Hepatocyte (in vitro differentiated cells): ENCODE results near the gene PGBD2. TPM values are rescaled to one million over a fixed set of nuclear protein-coding genes. Genes with fewer than 3 reads are reported as not detected.

Experiments
- DNase-seq: peaks from one replicate; pipeline ENCODE4 v3.0.0-alpha.2; 2016; ENCODE audit warnings: low spot score
- H2AFZ ChIP-seq: fragments of 200-600 bp; sonication (generic); 2 replicates; pipeline ENCODE4 v1.6.0; 2016; ENCODE audit warnings: antibody characterized with exemption, mild to moderate bottlenecking
- H3K27ac ChIP-seq: fragments of 200-600 bp; sonication (generic); 2 replicates; pipeline ENCODE4 v1.5.1; 2016; ENCODE audit warnings: mild to moderate bottlenecking
- H3K27me3 ChIP-seq: fragments of 200-600 bp; sonication (generic); 2 replicates; pipeline ENCODE4 v1.6.1; 2016
- H3K36me3 ChIP-seq: fragments of 200-600 bp; sonication (generic); replicated peaks from 2 replicates; pipeline ENCODE4 v1.5.1; 2016; ENCODE audit warnings: low read depth; ENCODE audit not compliant: insufficient read depth
- H3K4me1 ChIP-seq: fragments of 200-600 bp; sonication (generic); 2 replicates; pipeline ENCODE4 v1.5.1; 2016; ENCODE audit warnings: mild to moderate bottlenecking, moderate library complexity; ENCODE audit not compliant: insufficient read depth
- H3K4me2 ChIP-seq: fragments of 200-600 bp; sonication (generic); 2 replicates; pipeline ENCODE4 v1.6.0; 2016
- H3K4me3 ChIP-seq: fragments of 200-600 bp; sonication (generic); 2 replicates; pipeline ENCODE4 v1.5.1; 2016; ENCODE audit warnings: mild to moderate bottlenecking
- H3K79me2 ChIP-seq: fragments of 200-600 bp; sonication (generic); 2 replicates; pipeline ENCODE4 v1.6.0; 2017; ENCODE audit warnings: mild to moderate bottlenecking
- H3K9me2 ChIP-seq: fragments of 200-600 bp; sonication (generic); replicated peaks from 2 replicates; pipeline ENCODE4 v1.6.0; 2017; ENCODE audit warnings: mild to moderate bottlenecking; ENCODE audit not compliant: insufficient read depth
- H3K9me3 ChIP-seq: fragments of 200-600 bp; sonication (generic); 2 replicates; pipeline ENCODE4 v1.5.1; 2016; ENCODE audit warnings: low read depth, mild to moderate bottlenecking
- H4K20me1 ChIP-seq: fragments of 200-600 bp; sonication (generic); 2 replicates; pipeline ENCODE4 v1.6.0; 2016; ENCODE audit warnings: mild to moderate bottlenecking; ENCODE audit not compliant: insufficient read depth, poor library complexity, severe bottlenecking
- CTCF ChIP-seq: fragments of 200-600 bp; sonication (generic); IDR thresholded peaks from 2 replicates; pipeline ENCODE4 v1.5.1; 2016; ENCODE audit warnings: antibody characterized with exemption, mild to moderate bottlenecking; ENCODE audit not compliant: poor library complexity
- EZH2 ChIP-seq: fragments of 200-600 bp; sonication (generic); IDR thresholded peaks from 2 replicates; pipeline ENCODE4 v1.6.1; 2016; ENCODE audit warnings: antibody characterized with exemption, mild to moderate bottlenecking, borderline replicate concordance
- EZH2phosphoT487 ChIP-seq: fragments of 200-600 bp; sonication (generic); IDR thresholded peaks from one replicate; pipeline ENCODE4 v1.6.1; 2018; ENCODE audit warnings: antibody characterized with exemption, mild to moderate bottlenecking, low read depth, moderate library complexity; ENCODE audit not compliant: unreplicated experiment, severe bottlenecking
- WGBS: methylation state at CpG from one replicate; pipeline ENCODE4 v1.1.6; 2016; ENCODE audit warnings: low lambda C conversion rate; ENCODE audit errors: missing lambda C conversion rate; 5-methylcytosine and 5-hydroxymethylcytosine counted together
- polyA plus RNA-seq: library from polyadenylated mRNA; unstranded; fragments of >200 nt; fragmentation: Nextera tagmentation; extraction: Ambion mirVana; gene quantifications from 2 replicates; pipeline ENCODE4 v1.2.1, GENCODE V29; 2016
- total RNA-seq: library from RNA; depleted of rRNA; stranded (reverse); fragments of >200 nt; gene quantifications from 2 replicates; pipeline ENCODE4 v1.2.3, GENCODE V29; 2014

The PGBD2 gene
- total and polyA plus RNA-seq, 2 experiments from 2014 or later, result 5.6 to 6.6 TPM

GRCh38 chr1:248861616-248862015 lies 44.4 kb upstream of the PGBD2 start:
- H3K4me2 ChIP-seq, result no peak overlapping the region
- peaks cover 21% of the 10 kb centered on the region for H3K4me1 ChIP-seq
- TF ChIP-seq EZH2phosphoT487 (no peak), CTCF (no peak), EZH2 (no peak)

GRCh38 chr1:248862695-248862997 lies 43.4 kb upstream of the PGBD2 start:
- peak overlapping the region; percentile 22 for H3K27ac ChIP-seq
- no peaks in the 10 kb centered on the region for H4K20me1 ChIP-seq
- peaks cover 6% of the 10 kb centered on the region for H3K79me2 ChIP-seq
- H3K4me2 ChIP-seq, result peak overlapping the region; percentile 91
- TF ChIP-seq EZH2, result no peak
- no peak for TF ChIP-seq CTCF
- TF ChIP-seq EZH2phosphoT487, result no peak
- H3K27me3 ChIP-seq, result no peaks in the 10 kb centered on the region
- H3K9me3 ChIP-seq, result no peaks in the 10 kb centered on the region
- peaks cover 14% of the 10 kb centered on the region for H3K4me1 ChIP-seq
- H3K36me3 ChIP-seq, result no peaks in the 10 kb centered on the region
- H3K4me3 ChIP-seq, result peak overlapping the region; percentile 31
- no peak for DNase-seq
- peak overlapping the region; percentile 75 for H2AFZ ChIP-seq
- H3K9me2 ChIP-seq, result no peaks in the 10 kb centered on the region
- WGBS, result 16% methylated on average over 4 of the region's 4 CpGs

More at GRCh38 chr1:248861616-248862015, 44.4 kb upstream of the PGBD2 start:
- Histone ChIP-seq H4K20me1 (no peaks in the 10 kb centered on the region), H3K9me2 (no peaks in the 10 kb centered on the region), H3K9me3 (no peaks in the 10 kb centered on the region), H3K79me2 (peaks cover 15% of the 10 kb centered on the region), H3K27me3 (no peaks in the 10 kb centered on the region), H3K4me3 (no peak overlapping the region), H3K36me3 (no peaks in the 10 kb centered on the region), H3K27ac (no peak overlapping the region), H2AFZ (no peak overlapping the region)
- 94% methylated on average over 2 of the region's 2 CpGs for WGBS
- no peak for DNase-seq

GRCh38 chr1:248862998-248863881 lies 42.8 kb upstream of the PGBD2 start:
- Histone ChIP-seq H2AFZ (peak overlapping the region; percentile 75), H4K20me1 (no peaks in the 10 kb centered on the region), H3K4me2 (peak overlapping the region; percentile 91), H3K4me1 (peaks cover 11% of the 10 kb centered on the region), H3K9me3 (no peaks in the 10 kb centered on the region), H3K9me2 (no peaks in the 10 kb centered on the region), H3K27ac (peak overlapping the region; percentile 22), H3K36me3 (no peaks in the 10 kb centered on the region), H3K27me3 (no peaks in the 10 kb centered on the region), H3K4me3 (peak overlapping the region; percentile 31), H3K79me2 (peaks cover 1% of the 10 kb centered on the region)
- peak; percentile 92 for DNase-seq
- WGBS, result 8% methylated on average over 41 of the region's 46 CpGs
- TF ChIP-seq EZH2phosphoT487 (no peak), CTCF (no peak), EZH2 (no peak)
